Choroid plexus epithelial cell (primary cell): ENCODE data around the gene ABL2.
"Not testable (repeated sequence)": the region's sequence is repeated elsewhere in the genome, so short reads cannot be mapped to it uniquely, and the experiment has no call there.

ENCODE experiments used
- DNase-seq: peaks from one replicate; pipeline ENCODE4 v3.0.0-alpha.2; 2010; ENCODE audit warnings: low read depth
- H3K4me3 ChIP-seq: 2 replicates; pipeline ENCODE4 v1.5.1; 2011; ENCODE audit warnings: low read depth, mild to moderate bottlenecking, control low read depth, low read length, moderate library complexity
- CTCF ChIP-seq: conservative IDR thresholded peaks from 2 replicates; pipeline ENCODE4 v1.5.1; 2011; ENCODE audit warnings: low read depth, mild to moderate bottlenecking, control low read depth, inconsistent platforms, low read length, moderate library complexity

ABL2 gene

GRCh38 chr1:179217943-179218507, 11.5 kb downstream of the ABL2 start:
- TF ChIP-seq CTCF = no peak
- H3K4me3 ChIP-seq = no peak overlapping the region
- DNase-seq = peak; percentile 61

- H3K4me3 ChIP-seq, DNase-seq: not testable (repeated sequence)
These were observed 16.2 kb downstream of the ABL2 start for GRCh38 chr1:179213317-179213716.

- no peak for TF ChIP-seq CTCF
- no peak overlapping the region for H3K4me3 ChIP-seq
- DNase-seq = no peak
These were observed 20.6 kb downstream of the ABL2 start for GRCh38 chr1:179208681-179209477.

- DNase-seq = no peak
- no peak for TF ChIP-seq CTCF
- H3K4me3 ChIP-seq = no peak overlapping the region
These were observed 22.7 kb downstream of the ABL2 start for GRCh38 chr1:179206812-179207211.

- TF ChIP-seq CTCF = no peak
- H3K4me3 ChIP-seq = no peak overlapping the region
- DNase-seq = no peak
These were observed 24.2 kb downstream of the ABL2 start for GRCh38 chr1:179205284-179205683.

- no peak overlapping the region for H3K4me3 ChIP-seq
- no peak for DNase-seq
- TF ChIP-seq CTCF = no peak
These were observed 27.3 kb downstream of the ABL2 start for GRCh38 chr1:179202161-179202560.

GRCh38 chr1:179200586-179200985, 28.9 kb downstream of the ABL2 start:
- DNase-seq = no peak
- TF ChIP-seq CTCF = no peak
- no peak overlapping the region for H3K4me3 ChIP-seq
